OCI-LY1 (cell line): ENCODE measurements around the gene KLK2.
"Not testable (repeated sequence)": the region's sequence is repeated elsewhere in the genome, so short reads cannot be mapped to it uniquely, and the experiment has no call there.

Source experiments
- EZH2 ChIP-seq: fragments of 200-600 bp; sonication (generic), shearing (Covaris generic); IDR thresholded peaks from 2 replicates; pipeline ENCODE4 v1.8.0; 2017; ENCODE audit warnings: borderline replicate concordance, mixed run types, mild to moderate bottlenecking, antibody characterized with exemption, low read length, moderate library complexity, mixed read lengths
- TF ChIP-seq, protein P1 (sequence below): fragments of 200-600 bp; sonication (generic), shearing (Covaris generic); IDR thresholded peaks from 2 replicates; pipeline ENCODE4 v1.5.1; 2017; ENCODE audit warnings: mild to moderate bottlenecking, antibody characterized with exemption, low read length, moderate library complexity, mixed read lengths

DNA sequence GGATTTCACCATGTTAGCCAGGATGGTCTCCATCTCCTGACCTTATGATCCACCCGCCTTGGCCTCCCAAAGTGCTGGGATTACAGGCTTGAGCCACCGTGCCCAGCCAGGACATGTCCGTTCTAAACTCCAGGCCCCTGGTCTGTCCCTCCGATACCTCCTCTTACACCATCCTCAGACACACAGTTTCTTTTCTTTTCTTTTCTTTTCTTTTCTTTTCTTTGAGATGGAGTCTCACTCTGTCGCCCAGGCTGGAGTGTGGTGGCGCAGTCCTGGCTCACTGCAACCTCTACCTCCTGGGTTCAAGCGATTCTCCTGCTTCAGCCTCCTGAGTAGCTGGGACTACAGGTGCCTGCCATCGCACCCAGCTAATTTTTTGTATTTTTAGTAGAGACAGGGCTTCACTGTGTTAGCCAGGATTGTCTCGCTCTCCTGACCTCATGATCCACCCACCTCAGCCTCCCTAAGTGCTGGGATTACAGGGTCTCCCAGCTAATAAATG, 22.9 kb downstream of the KLK2 start:
- TF ChIP-seq, protein P1, sequence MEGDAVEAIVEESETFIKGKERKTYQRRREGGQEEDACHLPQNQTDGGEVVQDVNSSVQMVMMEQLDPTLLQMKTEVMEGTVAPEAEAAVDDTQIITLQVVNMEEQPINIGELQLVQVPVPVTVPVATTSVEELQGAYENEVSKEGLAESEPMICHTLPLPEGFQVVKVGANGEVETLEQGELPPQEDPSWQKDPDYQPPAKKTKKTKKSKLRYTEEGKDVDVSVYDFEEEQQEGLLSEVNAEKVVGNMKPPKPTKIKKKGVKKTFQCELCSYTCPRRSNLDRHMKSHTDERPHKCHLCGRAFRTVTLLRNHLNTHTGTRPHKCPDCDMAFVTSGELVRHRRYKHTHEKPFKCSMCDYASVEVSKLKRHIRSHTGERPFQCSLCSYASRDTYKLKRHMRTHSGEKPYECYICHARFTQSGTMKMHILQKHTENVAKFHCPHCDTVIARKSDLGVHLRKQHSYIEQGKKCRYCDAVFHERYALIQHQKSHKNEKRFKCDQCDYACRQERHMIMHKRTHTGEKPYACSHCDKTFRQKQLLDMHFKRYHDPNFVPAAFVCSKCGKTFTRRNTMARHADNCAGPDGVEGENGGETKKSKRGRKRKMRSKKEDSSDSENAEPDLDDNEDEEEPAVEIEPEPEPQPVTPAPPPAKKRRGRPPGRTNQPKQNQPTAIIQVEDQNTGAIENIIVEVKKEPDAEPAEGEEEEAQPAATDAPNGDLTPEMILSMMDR: not testable (repeated sequence)
- not testable (repeated sequence) for TF ChIP-seq EZH2
